HG03575 (cell line): ENCODE data around the gene TRIP6.

Experiments used
- ATAC-seq: cut with Tn5 transposase; IDR thresholded peaks from one replicate; pipeline ENCODE4 v1.9.1; 2021; ENCODE audit not compliant: unreplicated experiment, insufficient number of reproducible peaks, low FRiP score; ENCODE audit errors: extremely low read depth

TRIP6 gene

DNA sequence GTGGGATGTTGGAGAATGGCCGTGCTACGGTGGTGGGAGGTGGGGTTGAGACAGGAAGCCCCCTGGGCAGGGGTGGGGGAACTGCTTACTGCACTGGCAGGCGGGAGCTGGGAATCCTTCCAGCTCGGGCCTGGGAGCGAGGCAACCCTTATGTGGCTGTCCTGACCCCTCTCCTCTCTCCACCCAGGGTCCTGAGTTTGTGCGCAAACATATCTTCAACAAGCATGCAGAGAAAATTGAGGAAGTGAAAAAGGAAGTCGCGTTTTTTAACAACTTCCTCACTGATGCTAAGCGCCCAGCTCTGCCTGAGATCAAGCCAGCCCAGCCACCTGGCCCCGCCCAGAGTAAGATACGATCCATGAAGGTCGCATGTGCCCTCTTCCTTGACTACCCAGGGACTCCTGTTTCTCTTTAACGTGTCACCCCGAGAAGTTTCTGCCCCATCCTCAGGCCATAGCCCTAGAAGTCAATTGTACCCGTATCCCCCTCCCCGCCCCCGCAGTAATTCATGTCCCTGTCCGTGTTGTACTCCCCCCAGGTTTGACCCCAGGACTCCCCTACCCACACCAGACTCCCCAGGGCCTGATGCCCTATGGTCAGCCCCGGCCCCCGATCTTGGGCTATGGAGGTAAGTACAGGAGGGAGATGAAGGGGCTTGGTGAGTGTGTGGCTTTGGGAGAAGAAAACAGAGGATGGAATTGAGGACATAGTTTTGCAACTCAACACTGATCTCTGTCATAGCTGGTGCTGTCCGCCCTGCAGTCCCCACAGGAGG lies 20.5 kb downstream of the TRIP6 start:
- no peak for ATAC-seq

GRCh38 chr7:100888291-100888987 lies 21.3 kb downstream of the TRIP6 start:
- no peak for ATAC-seq

DNA sequence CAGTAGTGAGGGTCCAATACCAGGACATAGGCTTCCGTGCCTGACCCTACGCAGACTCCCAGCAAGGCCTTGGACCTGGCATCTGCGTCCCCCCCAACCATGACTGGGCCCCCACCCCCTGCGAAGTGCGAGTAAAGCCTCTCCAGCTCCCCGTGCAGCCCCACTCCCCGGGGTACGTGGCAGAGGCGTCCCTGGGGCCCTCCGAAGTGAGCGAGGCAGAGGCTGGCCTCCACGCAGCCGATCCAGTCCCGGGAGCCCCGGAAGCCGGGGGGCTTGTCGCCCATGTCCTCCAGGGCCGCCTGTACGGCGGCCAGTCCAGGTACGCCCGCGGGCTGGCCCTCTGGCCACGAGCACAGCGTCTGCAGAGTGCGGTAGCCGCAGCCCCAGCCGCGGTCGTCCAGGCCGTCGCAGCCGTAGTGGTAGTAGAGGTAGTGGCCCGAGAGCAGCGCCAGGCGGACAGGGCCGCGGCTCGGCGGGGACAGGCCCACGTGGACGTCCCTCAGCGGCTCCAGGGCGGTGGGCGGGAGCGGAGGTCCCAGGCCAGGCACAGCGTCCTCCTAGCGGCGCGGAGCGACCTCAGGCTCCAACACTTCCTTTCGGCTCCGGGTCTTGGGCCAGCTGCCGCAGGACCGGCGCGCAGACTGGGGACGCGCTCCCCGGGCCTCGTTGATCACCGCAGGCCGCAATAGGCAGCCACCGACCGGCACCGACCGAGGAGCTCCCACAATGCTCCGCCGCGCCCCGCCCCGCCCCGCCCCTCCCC lies 22.0 kb downstream of the TRIP6 start, which contains the start of gene UFSP1:
UFSP1 (minus strand) TSS at position 728 of the 763 bp plus-strand sequence; CDS start at position 284, 444 bp downstream.
- ATAC-seq = no peak

DNA sequence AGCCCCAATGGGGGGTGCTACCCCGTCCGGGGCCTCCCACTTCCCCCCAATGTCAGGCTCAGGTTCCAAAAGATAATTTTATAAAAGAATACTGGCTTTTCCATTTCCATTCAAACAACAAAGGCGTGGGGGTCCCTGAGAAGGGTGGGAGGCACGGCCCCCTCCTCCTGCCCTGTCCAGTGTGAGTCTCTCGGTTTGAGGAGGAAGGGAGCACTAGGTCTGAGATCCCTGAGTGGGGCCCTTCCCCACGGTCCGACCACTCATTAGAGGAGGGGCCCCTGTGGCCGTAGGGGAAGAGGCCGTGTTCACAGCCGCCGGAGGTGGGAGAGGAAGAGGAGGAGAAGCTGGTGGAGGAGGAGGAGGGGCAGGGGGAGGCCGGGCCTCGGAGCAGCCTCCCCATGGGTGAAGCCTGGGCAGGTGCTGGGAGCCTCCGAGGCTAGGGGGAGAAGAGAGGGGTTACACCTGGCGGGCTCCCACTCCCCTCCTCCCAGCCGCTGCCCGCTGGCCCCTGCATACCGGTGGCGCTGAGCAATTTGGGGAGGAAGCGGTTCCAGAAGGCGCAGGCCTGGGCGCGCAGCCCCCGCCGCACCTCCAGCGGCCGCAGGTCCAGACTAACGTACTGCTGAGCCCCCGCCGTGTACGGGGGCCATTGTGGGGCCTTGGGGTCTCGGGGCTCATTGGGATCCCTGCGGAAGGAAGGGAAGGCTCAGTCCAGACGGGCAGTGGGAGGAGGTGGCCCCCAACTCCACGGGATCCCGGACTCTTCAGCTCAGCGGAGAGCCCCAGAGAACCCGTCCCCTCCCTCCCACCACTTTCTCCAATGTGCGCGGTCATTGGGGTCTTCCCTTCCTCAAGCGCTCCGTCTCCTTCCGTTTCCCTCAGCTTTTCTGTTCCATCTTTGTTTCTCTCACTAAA lies 23.7 kb downstream of the TRIP6 start:
- no peak for ATAC-seq

DNA sequence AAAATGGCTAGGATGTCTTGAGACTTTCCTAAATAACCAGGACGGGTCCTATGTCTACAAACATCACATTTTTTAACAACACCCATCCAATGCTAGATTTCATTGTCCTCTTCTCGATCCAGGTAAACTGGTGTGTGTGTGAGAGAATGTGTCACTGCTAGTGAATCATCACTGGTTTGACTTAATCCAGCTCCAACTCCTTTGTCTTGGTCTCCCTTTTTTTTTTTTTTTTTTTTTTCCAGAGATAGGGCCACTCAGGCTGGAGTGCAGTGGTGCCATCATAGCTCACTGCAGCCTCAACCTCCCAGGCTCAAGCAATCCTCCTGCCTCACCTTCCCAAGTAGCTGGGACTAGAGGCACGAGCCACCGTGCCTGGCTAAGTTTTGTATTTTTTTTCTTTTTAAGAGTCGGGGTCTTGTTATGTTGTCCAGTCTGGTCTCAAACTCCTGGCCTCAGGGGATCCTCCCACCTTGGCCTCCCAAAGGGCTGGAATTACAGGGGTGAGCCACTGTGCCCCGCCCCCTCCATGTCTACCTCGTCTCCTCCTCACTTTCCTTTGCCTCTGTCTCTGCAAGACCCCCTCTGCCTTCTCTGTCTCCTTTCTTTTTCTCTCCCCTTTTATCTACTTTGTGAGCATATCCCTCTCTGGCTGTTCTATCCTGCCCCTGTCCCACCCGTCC lies 24.5 kb downstream of the TRIP6 start:
- no peak for ATAC-seq

DNA sequence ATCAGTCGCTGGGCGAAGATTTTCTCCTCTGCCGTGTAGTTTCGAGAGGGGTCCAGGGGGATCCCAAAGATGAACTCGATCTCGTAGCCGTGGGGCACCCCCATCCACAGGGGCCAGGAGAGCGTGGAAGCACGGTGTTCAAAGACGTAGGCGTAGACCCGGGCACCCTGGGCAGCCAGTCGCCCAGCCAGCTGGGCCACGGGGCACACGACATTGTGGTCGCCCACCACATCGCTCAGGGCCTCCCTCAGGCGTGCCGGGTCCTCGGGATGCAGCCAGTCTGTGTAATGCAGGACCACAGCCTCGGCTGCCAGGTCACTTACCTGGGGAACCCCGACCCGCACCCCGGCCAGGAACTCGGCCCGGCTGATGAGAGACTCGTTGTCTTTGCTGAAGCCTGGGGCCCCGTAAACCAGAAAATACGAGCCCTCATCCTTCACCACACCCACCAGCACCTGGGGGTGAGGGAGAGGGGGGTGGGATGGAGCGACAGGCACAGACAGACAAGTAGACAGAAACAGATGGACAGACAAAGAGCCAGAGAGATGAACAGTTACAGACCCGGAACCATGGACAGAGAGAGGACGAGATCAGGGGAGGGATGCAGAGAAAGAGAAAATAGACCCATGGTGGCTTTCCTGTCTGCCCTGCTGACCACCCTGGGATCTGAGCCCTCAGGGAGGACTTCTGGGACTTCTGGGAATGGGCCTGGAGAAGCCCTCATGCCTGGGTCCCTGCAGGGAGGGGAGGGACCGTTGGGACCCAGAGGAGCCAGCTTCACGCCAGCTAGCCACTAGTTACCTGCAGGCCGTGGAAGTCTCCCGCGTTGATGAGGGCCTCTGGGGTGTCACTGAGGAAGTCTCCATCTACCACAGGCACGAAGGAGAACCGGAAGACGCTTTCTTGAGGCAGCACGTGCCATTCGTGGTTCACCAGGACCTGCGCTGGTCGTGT lies 25.5 kb downstream of the TRIP6 start:
- ATAC-seq = no peak

- no peak for ATAC-seq
These were observed 26.2 kb downstream of the TRIP6 start for GRCh38 chr7:100893318-100893895.

DNA sequence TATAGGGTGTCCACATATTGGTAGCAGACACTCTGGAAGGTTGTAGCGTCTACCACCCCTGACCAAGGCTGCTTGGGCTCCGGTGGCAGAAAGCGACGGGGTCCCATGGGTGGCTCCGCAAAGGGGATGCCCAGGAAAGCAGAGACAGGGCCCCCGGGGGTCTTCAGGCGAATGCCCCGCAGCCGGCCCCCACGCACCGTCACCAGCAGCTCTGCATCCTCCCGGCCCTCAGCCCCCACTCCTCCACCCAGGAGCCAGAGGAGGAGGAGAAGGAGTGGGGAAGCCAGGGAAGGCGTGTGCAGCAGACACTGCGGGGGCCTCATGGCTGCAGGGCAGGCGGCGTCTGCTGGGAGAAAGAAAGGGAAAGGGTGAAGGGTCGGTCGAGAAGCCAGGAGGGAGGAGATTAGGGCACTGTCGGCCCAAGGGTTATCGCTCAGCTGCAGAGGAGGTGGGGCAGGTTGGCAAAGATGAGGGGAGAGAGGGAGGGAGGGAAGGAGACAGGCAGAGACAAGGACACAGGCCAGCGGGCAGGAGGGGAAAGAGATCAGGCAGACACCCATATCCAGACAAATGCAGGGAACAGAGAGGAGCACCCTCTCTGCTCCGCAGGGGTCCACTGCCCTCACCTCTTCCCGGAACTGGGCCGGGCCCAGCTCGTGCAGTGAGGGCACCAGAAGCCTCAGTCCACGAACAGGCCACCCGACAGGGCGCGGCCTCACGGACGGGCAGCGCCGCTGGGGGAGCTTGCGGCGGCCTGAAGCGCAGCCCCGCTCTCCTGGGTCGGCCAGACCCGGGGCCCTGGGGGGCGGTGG lies 26.9 kb downstream of the TRIP6 start:
- no peak for ATAC-seq

- no peak for ATAC-seq
These were observed 27.9 kb downstream of the TRIP6 start for GRCh38 chr7:100894860-100895700.

GRCh38 chr7:100895701-100895955 lies 28.4 kb downstream of the TRIP6 start, which contains the start of gene ACHE:
ACHE (minus strand) TSS chr7:100895888; CDS start chr7:100894232, 1,656 bp downstream.
- no peak for ATAC-seq

GRCh38 chr7:100895956-100896731 lies 29.0 kb downstream of the TRIP6 start:
- no peak for ATAC-seq

DNA sequence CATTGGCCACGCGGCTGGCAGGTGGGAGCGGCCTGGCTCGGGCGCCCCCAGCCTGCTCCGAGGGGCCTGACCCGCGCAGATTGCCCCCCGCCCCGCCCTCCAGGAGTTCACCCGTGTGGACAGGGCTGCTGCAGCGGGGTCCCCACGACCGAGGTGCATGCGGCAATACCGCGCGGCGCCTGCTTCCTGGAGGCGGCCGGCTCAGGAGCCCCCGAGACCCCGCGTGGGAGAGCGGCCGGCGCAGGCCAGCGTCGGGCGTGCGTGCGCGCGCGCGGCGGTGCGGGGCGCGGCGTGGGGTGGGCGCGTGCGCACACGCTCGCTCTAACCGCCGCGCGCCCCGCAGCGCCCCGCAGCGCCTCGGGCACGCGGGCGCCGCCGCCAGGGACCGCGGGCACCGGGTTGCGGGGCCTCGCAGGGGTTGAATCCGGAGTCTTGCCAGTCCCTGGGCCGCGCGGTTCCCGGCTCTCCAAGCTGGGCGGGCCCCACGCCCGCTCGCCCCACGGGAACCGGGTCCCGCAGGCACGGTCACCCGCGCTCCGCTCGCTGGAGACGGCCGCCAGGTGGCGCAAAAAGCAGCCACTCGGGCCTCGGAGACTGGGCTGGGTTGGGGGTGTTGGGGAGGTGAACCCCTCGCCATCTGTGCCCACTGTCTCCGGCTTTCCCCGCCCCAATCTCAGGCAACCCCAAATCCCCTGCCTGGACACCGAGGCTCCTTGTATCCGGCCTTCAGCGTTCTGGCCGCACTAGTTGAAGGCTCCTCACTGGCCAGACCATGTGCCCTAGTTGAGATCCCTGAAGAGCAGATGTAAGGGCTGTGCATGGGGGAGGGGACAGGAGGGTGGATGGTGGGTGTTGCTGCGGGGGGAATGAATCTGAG lies 29.8 kb downstream of the TRIP6 start:
- no peak for ATAC-seq

GRCh38 chr7:100897772-100898454 lies 30.7 kb downstream of the TRIP6 start:
- ATAC-seq = no peak
